Activated CD8-positive, alpha-beta memory T cell treated with anti-CD3 and anti-CD28 coated beads for 36 hours (primary cell): Measurements from ENCODE around the gene NRM. TPM values are rescaled to one million over a fixed set of nuclear protein-coding genes. Genes with fewer than 3 reads are reported as not detected.

ENCODE experiments used
- CTCF ChIA-PET: fragments of 350-600 bp; sonication (Branson Sonifier 250); formaldehyde crosslinking; loops from one replicate; lab custom pipeline; 2021; ENCODE audit warnings: antibody characterized with exemption; lab: Charles Lee
- POLR2A ChIA-PET: fragments of 350-600 bp; sonication (Branson Sonifier 250); formaldehyde crosslinking; loops from one replicate; lab custom pipeline; 2021; ENCODE audit warnings: antibody characterized with exemption; lab: Charles Lee
- total RNA-seq, 2 experiments: library from RNA; stranded (reverse); gene quantifications; one replicate each; pipeline ENCODE4 v1.2.3, GENCODE V29; 2021

The NRM gene, protein sequence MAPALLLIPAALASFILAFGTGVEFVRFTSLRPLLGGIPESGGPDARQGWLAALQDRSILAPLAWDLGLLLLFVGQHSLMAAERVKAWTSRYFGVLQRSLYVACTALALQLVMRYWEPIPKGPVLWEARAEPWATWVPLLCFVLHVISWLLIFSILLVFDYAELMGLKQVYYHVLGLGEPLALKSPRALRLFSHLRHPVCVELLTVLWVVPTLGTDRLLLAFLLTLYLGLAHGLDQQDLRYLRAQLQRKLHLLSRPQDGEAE
- total RNA-seq, result 10 to 100 TPM; 26.9 to 27.1 TPM

DNA sequence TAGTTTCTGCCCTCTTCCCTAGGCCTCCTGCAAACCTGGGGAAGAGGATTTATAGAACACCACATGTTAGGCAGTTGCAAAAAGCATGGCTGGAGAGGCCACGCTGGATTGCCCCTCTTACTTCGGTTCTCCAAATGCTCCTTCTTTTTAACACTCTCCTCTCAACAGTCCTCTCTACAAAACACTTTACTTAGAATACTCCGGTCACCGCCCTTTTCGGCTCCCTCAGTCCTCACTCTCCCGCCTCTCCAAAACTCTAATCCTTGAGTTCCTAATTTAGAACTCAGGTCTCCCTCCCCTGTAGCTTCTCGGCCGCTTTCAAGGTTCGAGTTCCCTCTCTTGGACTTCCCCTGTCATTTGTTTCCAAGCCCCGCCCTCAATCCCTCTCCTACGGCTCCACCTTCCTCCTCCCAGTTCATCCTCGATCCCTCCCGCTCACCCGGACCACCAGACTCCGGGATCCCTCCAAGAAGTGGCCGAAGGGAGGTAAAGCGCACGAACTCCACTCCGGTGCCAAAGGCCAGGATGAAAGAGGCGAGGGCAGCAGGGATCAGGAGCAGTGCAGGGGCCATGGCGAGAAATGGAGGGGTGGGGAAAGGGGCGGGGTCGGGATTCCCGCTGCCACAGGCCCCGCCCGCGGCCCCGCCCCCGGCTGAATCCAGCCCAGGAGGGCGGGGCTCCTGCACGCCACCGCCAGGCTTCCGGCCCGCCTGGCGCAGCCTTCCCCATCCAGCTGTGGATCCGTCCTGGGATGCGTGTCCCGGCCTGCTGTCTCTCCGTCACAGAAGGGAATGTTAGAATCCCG, at the start of gene NRM:
Gene NRM, minus strand, starts transcription at position 582 of the 805 bp plus-strand sequence. Its CDS starts 10 bp downstream, at position 572.
- ChIA-PET CTCF (interaction anchor here (0.6 to 3.8 kb wide), 4 partner anchors 11 to 104 kb away, joined by 3 to 22 read pairs (median 3); partner anchors contain the start of gene MDC1), POLR2A (interaction anchor here (0.7 to 1.4 kb wide), 3 partner anchors 12 to 32 kb away, joined by 3 to 5 read pairs (median 5); partner anchors contain the start of gene MDC1)

DNA sequence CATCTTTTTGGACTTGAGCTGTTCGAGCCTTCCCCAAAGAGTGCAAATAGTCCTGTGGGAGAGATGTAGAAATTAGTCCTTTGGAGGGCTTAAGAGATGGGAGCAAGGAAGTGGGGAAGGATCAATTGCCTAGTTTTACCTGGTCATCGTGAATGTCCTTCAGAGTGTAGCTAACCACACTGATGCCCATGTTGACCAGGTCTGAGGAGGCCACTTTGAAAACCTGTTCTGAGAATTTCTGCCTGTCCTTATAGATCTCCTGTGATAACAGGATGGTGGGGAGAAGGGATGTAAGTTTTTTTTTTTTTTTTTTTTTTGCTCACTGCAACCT, 49.7 kb upstream of the NRM start:
- POLR2A ChIA-PET, result no interaction called here

DNA sequence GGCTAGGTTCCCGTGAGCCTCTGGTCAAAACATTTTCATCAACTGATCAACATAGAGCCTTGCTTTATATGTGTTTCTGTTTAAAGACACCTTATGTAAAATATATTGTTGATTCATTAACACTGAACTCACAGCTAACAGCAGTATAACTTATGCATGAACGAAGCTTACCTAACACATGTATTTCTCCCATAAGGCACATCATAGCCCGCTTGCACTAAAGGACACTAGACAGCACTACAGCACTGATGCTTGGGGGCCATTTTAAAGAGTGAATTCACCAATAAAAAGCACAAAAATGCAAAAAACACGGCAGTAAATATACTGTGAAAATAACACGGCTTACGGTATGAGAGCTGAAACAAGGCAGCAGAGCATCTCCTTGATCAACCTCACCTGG, 47.7 kb upstream of the NRM start:
- CTCF ChIA-PET, result interaction anchor here (1.5 kb wide), 1 partner anchor 60 kb away, joined by 4 read pairs; no protein-coding TSS in a partner anchor
- POLR2A ChIA-PET, result interaction anchor here (0.9 kb wide), 1 partner anchor 81 kb away, joined by 4 read pairs; no protein-coding TSS in a partner anchor

More for the DNA sequence above, 49.7 kb upstream of the NRM start:
- CTCF ChIA-PET, result interaction anchor here (0.7 to 1.3 kb wide), 7 partner anchors 10 to 78 kb away, joined by 3 to 8 read pairs (median 4); no protein-coding TSS in a partner anchor

DNA sequence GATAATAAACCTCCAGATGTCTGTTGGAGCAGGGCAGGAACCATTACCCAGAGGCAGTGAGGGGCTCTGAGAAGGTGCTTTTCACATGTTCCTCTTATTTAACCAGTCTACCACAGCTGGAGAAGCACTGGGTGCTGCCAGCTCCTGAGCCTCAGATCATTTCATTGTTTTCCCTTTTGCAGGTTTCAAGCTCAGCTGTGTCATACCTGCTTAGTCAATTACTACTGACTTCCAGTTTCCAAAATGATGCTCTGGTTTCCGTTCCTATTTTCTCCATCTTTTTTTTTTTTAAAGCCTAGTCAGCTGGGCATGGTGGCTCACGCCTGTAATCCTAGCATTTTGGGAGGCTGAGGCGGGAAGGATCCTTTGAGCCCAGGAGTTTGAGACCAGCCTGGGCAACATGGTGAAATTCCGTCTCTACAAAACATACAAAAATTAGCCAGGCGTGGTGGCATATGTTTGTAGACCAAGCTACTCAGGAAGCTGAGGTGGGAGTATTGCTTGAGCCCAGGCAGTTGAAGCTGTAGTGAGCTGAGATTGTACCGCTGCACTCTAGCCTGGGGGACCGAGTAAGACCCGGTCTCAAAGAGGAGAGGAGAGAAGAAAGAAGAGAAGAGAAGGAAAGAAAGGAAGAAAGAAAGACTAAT, 45.0 kb upstream of the NRM start:
- ChIA-PET POLR2A (interaction anchor here (0.5 to 1.9 kb wide), 12 partner anchors 14 to 534 kb away, joined by 3 to 6 read pairs (median 3); partner anchors contain the start of gene PRR3), CTCF (interaction anchor here (0.9 to 2.9 kb wide), 9 partner anchors 12 to 96 kb away, joined by 3 to 14 read pairs (median 4); no protein-coding TSS in a partner anchor)

DNA sequence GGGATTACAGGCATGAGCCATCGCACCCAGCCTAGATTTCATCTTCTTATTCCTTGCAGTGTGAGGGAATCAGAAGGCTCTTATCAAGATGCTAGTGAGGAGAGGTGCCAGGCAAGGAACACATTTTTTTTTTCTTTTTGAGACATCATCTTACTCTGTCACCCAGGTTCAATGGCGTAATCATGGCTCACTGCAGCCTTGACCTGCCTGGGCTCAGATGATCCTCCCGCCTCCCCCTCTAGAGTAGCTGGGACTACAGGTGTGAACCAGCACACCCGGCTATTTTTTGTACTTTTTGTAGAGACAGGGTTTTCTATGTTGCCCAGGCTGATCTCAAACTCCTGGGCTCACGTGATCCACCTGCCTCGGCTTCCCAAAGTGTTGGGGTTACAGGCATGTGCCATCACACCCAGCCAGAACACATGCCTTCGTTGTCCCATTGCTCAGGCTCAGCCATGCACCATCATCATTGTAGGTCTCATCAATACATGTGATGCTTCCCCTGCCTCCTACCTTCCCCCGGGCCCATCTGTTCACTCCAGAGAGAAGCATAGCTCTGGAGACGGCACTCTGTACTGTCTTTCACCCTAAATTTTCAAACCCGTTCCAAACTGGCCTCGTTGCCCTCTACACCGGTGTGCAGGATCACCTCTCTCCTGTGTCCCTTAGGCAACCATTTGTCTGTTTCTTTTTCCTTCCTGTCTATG, 41.6 kb upstream of the NRM start:
- ChIA-PET POLR2A (interaction anchor here (1.2 kb wide), 1 partner anchor 10 kb away, joined by 3 read pairs; no protein-coding TSS in a partner anchor), CTCF (interaction anchor here (0.9 to 3.6 kb wide), 4 partner anchors 12 to 169 kb away, joined by 5 to 33 read pairs (median 19); partner anchors contain the start of gene TUBB)

DNA sequence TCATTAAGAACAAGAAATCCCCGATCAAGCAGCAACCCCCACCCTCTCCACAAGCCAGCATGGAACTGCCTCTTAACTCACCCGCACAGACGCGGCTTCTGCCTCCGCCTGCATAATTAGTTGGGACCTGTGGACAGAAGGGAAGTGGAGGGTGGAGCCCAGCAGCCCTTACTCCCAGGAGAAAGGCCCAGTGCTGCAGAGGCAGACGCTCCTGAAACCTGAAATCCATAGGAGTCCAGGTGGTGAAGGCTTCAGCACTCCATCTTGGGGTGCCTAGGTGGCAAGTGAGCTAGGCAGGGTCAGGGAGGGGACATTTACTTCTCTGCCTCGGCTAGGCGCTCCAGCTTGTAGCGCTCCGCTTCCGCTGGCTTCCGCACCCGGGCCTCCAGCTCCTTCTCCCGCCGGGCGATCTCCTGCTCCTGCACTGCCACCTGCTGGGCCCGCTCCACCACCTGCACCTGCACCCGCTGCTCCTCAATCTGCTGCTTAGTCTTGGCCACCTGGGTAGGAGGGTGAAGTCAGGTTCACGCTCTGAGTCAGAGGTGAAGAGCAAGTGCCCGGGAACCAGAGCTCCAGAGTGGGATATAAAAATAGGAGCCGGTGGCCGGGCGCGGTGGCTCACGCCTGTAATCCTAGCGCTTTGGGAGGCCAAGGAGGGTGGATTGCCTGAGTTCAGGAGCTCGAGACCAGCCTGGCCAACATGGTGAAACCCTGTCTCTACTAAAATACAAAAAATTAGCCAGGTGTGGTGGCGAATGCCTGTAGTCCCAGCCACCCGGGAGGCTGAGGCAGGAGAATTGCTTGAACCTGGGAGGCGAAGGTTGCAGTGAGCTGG, 40.0 kb upstream of the NRM start:
- ChIA-PET POLR2A (interaction anchor here (0.6 to 1.3 kb wide), 10 partner anchors 9 to 115 kb away, joined by 3 to 22 read pairs (median 6); no protein-coding TSS in a partner anchor), CTCF (interaction anchor here (0.5 to 3.6 kb wide), 30 partner anchors 10 to 171 kb away, joined by 3 to 33 read pairs (median 4); partner anchors contain the start of genes ATAT1, DHX16, IER3 and MDC1)

DNA sequence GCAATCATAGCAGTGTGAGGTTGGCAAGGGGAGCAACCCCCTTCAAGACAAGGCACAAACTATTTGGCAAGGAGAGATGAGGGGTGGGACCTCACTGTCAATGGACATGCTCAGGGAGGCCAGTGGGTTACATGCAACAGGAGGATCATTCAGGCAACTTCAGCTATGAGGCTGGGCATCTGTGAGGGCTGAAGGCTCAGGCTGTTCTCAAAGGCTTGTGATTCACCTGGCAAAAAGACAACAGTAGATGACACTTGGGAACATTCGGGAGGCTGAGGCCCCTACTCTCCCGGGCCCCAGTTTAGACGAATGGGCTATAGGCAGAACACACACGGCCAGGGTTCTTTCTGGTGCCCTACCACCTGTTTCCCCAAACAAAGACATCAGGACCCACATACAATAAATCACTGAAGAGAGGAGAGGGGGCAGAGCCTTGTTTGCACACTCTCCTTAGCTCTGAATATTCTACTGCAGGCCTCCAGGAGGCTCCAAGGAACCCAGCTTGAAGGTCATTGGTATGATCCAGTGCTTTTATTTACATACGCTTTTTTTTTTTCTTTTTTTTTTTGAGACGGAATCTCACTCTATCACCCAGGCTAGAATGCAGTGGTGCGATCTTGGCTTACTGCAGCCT, 37.3 kb upstream of the NRM start:
- ChIA-PET POLR2A (interaction anchor here (0.5 to 0.7 kb wide), 3 partner anchors 43 to 514 kb away, joined by 3 to 7 read pairs (median 4); no protein-coding TSS in a partner anchor), CTCF (interaction anchor here (1.4 to 1.8 kb wide), 3 partner anchors 9 to 187 kb away, joined by 3 to 10 read pairs (median 7); no protein-coding TSS in a partner anchor)

DNA sequence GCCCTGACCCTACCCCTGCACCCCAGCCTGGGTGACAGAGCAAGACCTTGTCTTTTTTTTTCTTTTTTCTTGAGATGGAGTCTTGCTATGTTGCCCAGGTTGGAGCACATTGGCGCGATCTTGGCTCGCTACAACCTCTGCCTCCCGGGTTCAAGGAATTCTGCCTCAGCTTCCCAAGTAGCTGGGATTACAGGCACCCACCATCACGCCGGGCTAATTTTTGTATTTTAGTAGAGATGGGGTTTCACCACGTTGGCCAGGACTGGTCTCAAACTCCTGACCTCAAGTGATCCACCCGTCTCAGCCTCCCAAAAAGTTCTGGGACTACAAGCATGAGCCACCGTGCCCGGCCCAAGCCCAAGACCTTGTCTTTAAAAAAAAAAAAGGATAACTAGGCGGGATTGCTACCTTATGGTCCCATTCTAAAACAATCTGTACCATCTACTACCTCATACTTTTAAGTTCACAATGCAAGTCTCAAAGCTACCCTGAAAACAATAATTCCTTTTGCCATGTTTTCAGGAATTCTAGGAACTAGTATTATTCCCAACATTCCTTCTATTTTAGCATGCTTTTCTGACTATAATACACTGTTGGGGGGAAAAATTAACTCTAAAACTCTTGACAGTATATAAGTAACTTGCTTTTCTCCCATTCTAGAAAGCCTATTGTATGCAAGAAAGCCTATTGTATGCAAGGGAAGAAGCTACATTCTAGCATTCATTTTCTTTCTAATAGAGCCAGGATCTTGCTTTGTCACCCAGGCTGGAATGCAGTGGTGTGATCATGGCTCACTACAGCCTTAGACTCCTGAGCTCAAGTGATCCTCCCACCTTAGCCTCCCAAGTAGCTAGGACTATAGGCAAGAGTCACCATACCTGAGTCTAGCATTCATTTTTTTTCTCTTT, 36.0 kb upstream of the NRM start:
- ChIA-PET CTCF (interaction anchor here (0.9 to 1.3 kb wide), 4 partner anchors 10 to 54 kb away, joined by 3 to 4 read pairs (median 3); partner anchors contain the start of gene DHX16), POLR2A (interaction anchor here (0.7 kb wide), 1 partner anchor 138 kb away, joined by 5 read pairs; no protein-coding TSS in a partner anchor)

DNA sequence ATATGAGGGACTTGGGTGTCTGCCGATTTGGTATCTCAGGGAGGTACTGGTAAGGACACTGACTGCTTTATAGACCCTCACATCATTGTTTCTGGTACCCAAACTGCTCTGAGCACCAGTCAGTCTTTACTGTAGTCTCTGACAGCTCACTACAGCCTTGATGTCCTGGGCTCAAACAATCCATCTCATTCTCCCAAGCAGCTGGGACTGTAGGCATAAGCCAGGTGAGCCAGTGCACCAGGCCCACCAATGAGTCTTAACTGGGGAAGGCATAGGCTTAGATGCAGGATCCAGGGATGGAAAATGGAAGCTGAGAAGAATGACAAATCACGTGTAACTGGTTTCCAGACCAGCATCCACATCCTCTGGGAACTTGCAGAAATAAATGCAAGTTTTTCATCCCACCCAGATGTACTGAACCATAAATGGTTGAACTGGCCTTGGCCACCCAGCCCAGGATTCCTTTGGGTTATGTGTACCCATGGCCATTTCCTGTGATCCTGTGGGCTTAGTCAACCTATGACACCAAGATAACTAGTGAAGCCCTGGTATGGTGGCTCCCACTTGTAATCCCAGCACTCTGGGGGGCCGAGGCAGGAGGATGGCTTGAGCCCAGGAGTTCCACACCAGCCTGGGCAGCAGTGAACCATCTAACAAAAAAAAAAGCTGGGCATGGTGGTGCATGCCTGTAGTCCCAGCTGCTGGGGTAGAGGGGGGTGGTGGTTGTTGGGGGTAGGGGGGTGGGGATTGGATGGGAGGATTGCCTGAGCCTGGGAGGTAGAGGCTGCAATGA, 35.1 kb upstream of the NRM start:
- POLR2A ChIA-PET, result interaction anchor here (0.5 kb wide), 1 partner anchor 323 kb away, joined by 3 read pairs; no protein-coding TSS in a partner anchor
- CTCF ChIA-PET, result interaction anchor here (1.1 to 1.3 kb wide), 3 partner anchors 11 to 53 kb away, joined by 3 to 4 read pairs (median 3); partner anchors contain the start of gene DHX16

DNA sequence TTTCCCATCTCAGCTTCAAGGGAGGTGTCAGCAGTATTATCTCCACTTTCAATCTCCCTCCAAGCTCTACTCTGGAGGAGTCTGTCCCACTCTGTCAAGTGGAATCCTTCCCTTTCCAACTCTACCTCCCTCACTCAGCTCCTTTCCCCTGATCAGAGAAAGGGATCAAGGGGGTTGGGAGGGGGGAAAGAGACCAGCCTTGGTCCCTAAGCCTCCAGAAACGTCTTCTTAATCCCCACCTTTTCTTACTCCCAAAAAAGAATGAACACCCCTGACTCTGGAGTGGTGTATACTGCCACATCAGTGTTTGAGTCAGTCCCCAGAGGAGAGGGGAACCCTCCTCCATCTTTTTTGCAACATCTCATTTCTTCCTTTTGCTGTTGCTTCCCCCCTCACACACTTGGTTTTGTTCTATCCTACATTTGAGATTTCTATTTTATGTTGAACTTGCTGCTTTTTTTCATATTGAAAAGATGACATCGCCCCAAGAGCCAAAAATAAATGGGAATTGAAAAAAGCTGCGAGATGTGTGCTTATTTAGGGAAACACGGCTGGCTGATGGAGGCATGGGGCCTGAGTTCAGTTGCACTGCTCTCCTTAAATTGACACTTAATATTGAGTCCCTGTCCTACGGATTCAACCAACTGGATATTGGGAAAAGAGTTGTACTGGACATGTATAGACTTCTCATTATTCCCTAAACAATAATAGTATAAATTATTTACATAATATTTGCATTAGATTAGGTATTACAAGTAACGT, 34.3 kb upstream of the NRM start:
- CTCF ChIA-PET, result interaction anchor here (0.6 to 5.3 kb wide), 4 partner anchors 11 to 93 kb away, joined by 3 to 64 read pairs (median 28); no protein-coding TSS in a partner anchor
- POLR2A ChIA-PET, result interaction anchor here (0.6 to 8.4 kb wide), 3 partner anchors 44 to 115 kb away, joined by 3 to 98 read pairs (median 4); no protein-coding TSS in a partner anchor

DNA sequence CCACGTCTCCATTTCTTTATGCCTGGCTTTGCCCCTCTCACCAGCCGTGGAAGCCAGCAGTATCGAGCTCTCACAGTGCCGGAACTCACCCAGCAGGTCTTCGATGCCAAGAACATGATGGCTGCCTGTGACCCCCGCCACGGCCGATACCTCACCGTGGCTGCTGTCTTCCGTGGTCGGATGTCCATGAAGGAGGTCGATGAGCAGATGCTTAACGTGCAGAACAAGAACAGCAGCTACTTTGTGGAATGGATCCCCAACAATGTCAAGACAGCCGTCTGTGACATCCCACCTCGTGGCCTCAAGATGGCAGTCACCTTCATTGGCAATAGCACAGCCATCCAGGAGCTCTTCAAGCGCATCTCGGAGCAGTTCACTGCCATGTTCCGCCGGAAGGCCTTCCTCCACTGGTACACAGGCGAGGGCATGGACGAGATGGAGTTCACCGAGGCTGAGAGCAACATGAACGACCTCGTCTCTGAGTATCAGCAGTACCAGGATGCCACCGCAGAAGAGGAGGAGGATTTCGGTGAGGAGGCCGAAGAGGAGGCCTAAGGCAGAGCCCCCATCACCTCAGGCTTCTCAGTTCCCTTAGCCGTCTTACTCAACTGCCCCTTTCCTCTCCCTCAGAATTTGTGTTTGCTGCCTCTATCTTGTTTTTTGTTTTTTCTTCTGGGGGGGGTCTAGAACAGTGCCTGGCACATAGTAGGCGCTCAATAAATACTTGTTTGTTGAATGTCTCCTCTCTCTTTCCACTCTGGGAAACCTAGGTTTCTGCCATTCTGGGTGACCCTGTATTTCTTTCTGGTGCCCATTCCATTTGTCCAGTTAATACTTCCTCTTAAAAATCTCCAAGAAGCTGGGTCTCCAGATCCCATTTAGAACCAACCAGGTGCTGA, 33.3 kb upstream of the NRM start:
- ChIA-PET CTCF (interaction anchor here (1.6 to 5.3 kb wide), 5 partner anchors 12 to 88 kb away, joined by 3 to 64 read pairs (median 5); partner anchors contain the start of gene FLOT1), POLR2A (interaction anchor here (1.0 to 8.4 kb wide), 2 partner anchors 43 to 114 kb away, joined by 3 to 98 read pairs; no protein-coding TSS in a partner anchor)

DNA sequence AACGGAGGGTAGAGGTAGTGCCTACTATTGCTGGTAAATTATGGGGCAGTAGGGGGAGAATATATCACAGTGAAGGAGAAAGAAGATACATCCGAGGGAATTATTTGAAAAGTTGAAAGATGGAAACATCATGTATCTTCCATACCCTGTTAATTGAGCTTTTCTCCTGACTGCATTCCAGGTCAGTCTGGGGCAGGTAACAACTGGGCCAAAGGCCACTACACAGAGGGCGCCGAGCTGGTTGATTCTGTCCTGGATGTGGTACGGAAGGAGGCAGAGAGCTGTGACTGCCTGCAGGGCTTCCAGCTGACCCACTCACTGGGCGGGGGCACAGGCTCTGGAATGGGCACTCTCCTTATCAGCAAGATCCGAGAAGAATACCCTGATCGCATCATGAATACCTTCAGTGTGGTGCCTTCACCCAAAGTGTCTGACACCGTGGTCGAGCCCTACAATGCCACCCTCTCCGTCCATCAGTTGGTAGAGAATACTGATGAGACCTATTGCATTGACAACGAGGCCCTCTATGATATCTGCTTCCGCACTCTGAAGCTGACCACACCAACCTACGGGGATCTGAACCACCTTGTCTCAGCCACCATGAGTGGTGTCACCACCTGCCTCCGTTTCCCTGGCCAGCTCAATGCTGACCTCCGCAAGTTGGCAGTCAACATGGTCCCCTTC, 32.5 kb upstream of the NRM start:
- ChIA-PET POLR2A (interaction anchor here (1.0 to 8.4 kb wide), 4 partner anchors 9 to 97 kb away, joined by 3 to 98 read pairs (median 4); partner anchors contain the start of gene ATAT1), CTCF (interaction anchor here (0.6 to 5.5 kb wide), 15 partner anchors 8 to 158 kb away, joined by 3 to 64 read pairs (median 3); partner anchors contain the start of genes C6orf136, DHX16, FLOT1 and MRPS18B)
